CD14-positive monocyte (primary cell): ENCODE measurements around the gene TPM2. TPM values are rescaled to one million over a fixed set of nuclear protein-coding genes. Genes with fewer than 3 reads are reported as not detected.

Source experiments
- DNase-seq, 3 donors: peaks; one replicate each; pipeline ENCODE4 v3.0.0-alpha.2; 2011 to 2022
- H2AFZ ChIP-seq: 2 replicates; pipeline ENCODE4 v1.6.0; 2012; ENCODE audit warnings: mild to moderate bottlenecking, low read depth, low read length, inconsistent platforms; ENCODE audit not compliant: insufficient read depth, poor library complexity, severe bottlenecking
- H3K27ac ChIP-seq, 2 donors: 1 replicate in 1 of 2; 2 replicates in 1 of 2; pipeline ENCODE4 v1.5.1; 2012 to 2013; ENCODE audit warnings: low read length in 2 of 2, control low read depth in 1 of 2, inconsistent platforms in 1 of 2, low read depth in 1 of 2, mild to moderate bottlenecking in 1 of 2
- H3K27me3 ChIP-seq, 2 donors: one replicate each; pipeline versions ENCODE4 v1.6.0 to v1.6.1; 2011 to 2013; ENCODE audit warnings: low read length in 2 of 2; ENCODE audit not compliant: control insufficient read depth in 2 of 2, insufficient read depth in 2 of 2
- H3K36me3 ChIP-seq, 2 donors: replicated peaks in 1 of 2; 1 replicate in 1 of 2; 2 replicates in 1 of 2; pipeline versions ENCODE4 v1.5.1 to v1.6.1; 2012 to 2013; ENCODE audit warnings: low read length in 2 of 2, control low read depth in 1 of 2, inconsistent platforms in 1 of 2, mild to moderate bottlenecking in 1 of 2; ENCODE audit not compliant: insufficient read depth in 2 of 2, control insufficient read depth in 1 of 2
- H3K4me1 ChIP-seq, 2 donors: 1 replicate in 1 of 2; 2 replicates in 1 of 2; pipeline versions ENCODE4 v1.5.1 to v1.6.1; 2012 to 2013; ENCODE audit warnings: low read length in 2 of 2, control low read depth in 1 of 2, inconsistent platforms in 1 of 2, mild to moderate bottlenecking in 1 of 2, moderate library complexity in 1 of 2; ENCODE audit not compliant: insufficient read depth in 2 of 2, control insufficient read depth in 1 of 2
- H3K4me2 ChIP-seq: replicated peaks from 2 replicates; pipeline ENCODE3; 2012; ENCODE audit warnings: low read length, moderate library complexity, mild to moderate bottlenecking; ENCODE audit not compliant: poor library complexity, severe bottlenecking; ENCODE audit errors: extremely low read depth
- H3K4me3 ChIP-seq, 3 experiments: fragments of 200-600 bp in 1 of 3; sonication (generic) in 1 of 3; replicated peaks in 1 of 3; 1 replicate in 2 of 3; 2 replicates in 1 of 3; pipeline ENCODE4 v1.5.1; 2011 to 2013; ENCODE audit warnings: low read length in 3 of 3, mild to moderate bottlenecking in 3 of 3, control low read depth in 2 of 3, low read depth in 2 of 3, inconsistent platforms in 1 of 3, moderate library complexity in 1 of 3
- H3K79me2 ChIP-seq: 2 replicates; pipeline ENCODE4 v1.6.0; 2012; ENCODE audit warnings: mild to moderate bottlenecking, control low read depth, inconsistent platforms, low read length, moderate library complexity; ENCODE audit not compliant: insufficient read depth
- H3K9ac ChIP-seq: 2 replicates; pipeline ENCODE4 v1.6.0; 2017; ENCODE audit warnings: low read length, mild to moderate bottlenecking; ENCODE audit not compliant: insufficient read depth, poor library complexity, severe bottlenecking
- H3K9me3 ChIP-seq, 2 donors: replicated peaks in 1 of 2; 1 replicate in 1 of 2; 2 replicates in 1 of 2; pipeline versions ENCODE4 v1.5.1 to v1.6.1; 2012 to 2013; ENCODE audit warnings: low read length in 2 of 2, control low read depth in 1 of 2; ENCODE audit not compliant: control insufficient read depth in 1 of 2, insufficient read depth in 1 of 2
- H4K20me1 ChIP-seq: 2 replicates; pipeline ENCODE4 v1.6.0; 2012; ENCODE audit warnings: mild to moderate bottlenecking, low read length, control low read depth, moderate library complexity; ENCODE audit not compliant: insufficient read depth
- H3K27ac Mint-ChIP-seq, 7 donors: one replicate each; pipeline ENCODE4 v1.8.0; 2020; ENCODE audit warnings: mild to moderate bottlenecking in 7 of 7, mixed read lengths in 7 of 7, moderate library complexity in 6 of 7, inconsistent platforms in 2 of 7
- H3K27me3 Mint-ChIP-seq, 3 donors: one replicate each; pipeline ENCODE4 v1.8.0; 2021 to 2022; ENCODE audit warnings: low read depth in 3 of 3, mild to moderate bottlenecking in 3 of 3, mixed read lengths in 3 of 3, moderate library complexity in 3 of 3, inconsistent platforms in 1 of 3
- H3K36me3 Mint-ChIP-seq, 2 donors: one replicate each; pipeline ENCODE4 v1.8.0; 2020; ENCODE audit warnings: mixed read lengths in 2 of 2, inconsistent platforms in 1 of 2, mild to moderate bottlenecking in 1 of 2
- H3K4me1 Mint-ChIP-seq: one replicate; pipeline ENCODE4 v1.8.0; 2020; ENCODE audit warnings: mild to moderate bottlenecking, mixed read lengths
- H3K4me3 Mint-ChIP-seq, 2 donors: one replicate each; pipeline ENCODE4 v1.8.0; 2020; ENCODE audit warnings: mild to moderate bottlenecking in 2 of 2, mixed read lengths in 2 of 2, moderate library complexity in 1 of 2
- H3K9me3 Mint-ChIP-seq, 7 donors: one replicate each; pipeline ENCODE4 v1.8.0; 2020 to 2022; ENCODE audit warnings: mixed read lengths in 7 of 7, mild to moderate bottlenecking in 6 of 7, moderate library complexity in 6 of 7, inconsistent platforms in 2 of 7
- CTCF ChIP-seq: fragments of 200-600 bp; IDR thresholded peaks from one replicate; pipeline ENCODE4 v1.8.0; 2022; ENCODE audit warnings: antibody characterized with exemption, mild to moderate bottlenecking
- WGBS: methylation state at CpG from one replicate; pipeline ENCODE4 v1.1.5; 2013; ENCODE audit warnings: missing lambda C conversion rate; ENCODE audit not compliant: insufficient coverage; 5-methylcytosine and 5-hydroxymethylcytosine counted together
- intact Hi-C, 2 donors: fragments of 100-400 bp; cut with micrococcal nuclease; formaldehyde crosslinking; loops; one replicate each; pipeline versions ENCODE4 v1.15.0 to v1.15.1; 2023
- polyA plus RNA-seq, 3 donors: library from polyadenylated mRNA; depleted of rRNA in 1 of 3; unstranded in 2 of 3; stranded (reverse) in 1 of 3; fragments of 300-500 nt in 2 of 3; fragments of >200 nt in 1 of 3; fragmentation: Illumina TruSeq in 2 of 3; gene quantifications; 1 replicate in 2 of 3; 2 replicates in 1 of 3; pipeline ENCODE4 v1.2.3, GENCODE V29; 2012 to 2021

TPM2 gene
- polyA plus RNA-seq, 3 donors: 7.7 TPM; not detected in 2

GRCh38 chr9:35731415-35732184, 41.9 kb upstream of the TPM2 start:
- no peak for TF ChIP-seq CTCF
- Histone ChIP-seq H4K20me1 (peaks cover 57% of the 10 kb centered on the region), H3K4me2 (peak overlapping the region; percentile 87), H3K36me3 (peaks cover 13 to 41% of the 10 kb centered on the region in 2 donors), H3K4me3 (peak overlapping the region; percentile 84 to 95 (median 85)), H3K4me1 (peaks cover 61 to 72% of the 10 kb centered on the region in 2 donors), H2AFZ (peak overlapping the region; percentile 33), H3K9me3 (no peaks in the 10 kb centered on the region), H3K79me2 (peaks cover 67% of the 10 kb centered on the region), H3K9ac (peak overlapping the region; percentile 80), H3K27ac (peak overlapping the region; percentile 84 to 95), H3K27me3 (no peaks in the 10 kb centered on the region)
- Mint-ChIP-seq H3K27ac (peak overlapping the region in 4 of 7 donors; percentile 79 to 89 (median 84)), H3K4me3 (peak overlapping the region in 1 of 2 donors; percentile 73), H3K27me3 (peaks cover 0 to 3% (median 0%) of the 10 kb centered on the region in 3 donors), H3K4me1 (peaks cover 21% of the 10 kb centered on the region), H3K36me3 (peaks cover 20 to 34% of the 10 kb centered on the region in 2 donors), H3K9me3 (no peaks in the 10 kb centered on the region)
- intact Hi-C loops: loop anchor here (2.0 to 10.0 kb wide), 5 partner anchors 17 to 619 kb away; partner anchors contain the start of genes GBA2 (in 2 of the 2), RGP1 (in 2 of the 2), CCDC107 (in 1 of the 2) and FAM221B (in 1 of the 2)
- WGBS: 1% methylated on average over 44 of the region's 47 CpGs
- no peak for DNase-seq

- intact Hi-C loops: loop anchor here (5.0 to 10.0 kb wide), 4 partner anchors 73 to 618 kb away; partner anchors contain the start of genes CCDC107 (in 1 of the 2), FAM221B (in 1 of the 2), RMRP (in 1 of the 2) and TESK1 (in 1 of the 2)
- Mint-ChIP-seq H3K27ac (no peak overlapping the region), H3K4me3 (no peak overlapping the region), H3K4me1 (peaks cover 14% of the 10 kb centered on the region), H3K27me3 (peaks cover 0 to 3% (median 0%) of the 10 kb centered on the region in 3 donors), H3K36me3 (peaks cover 24 to 31% of the 10 kb centered on the region in 2 donors), H3K9me3 (no peaks in the 10 kb centered on the region)
- WGBS: 74% methylated on average over 2 of the region's 2 CpGs
- H3K79me2 ChIP-seq: peaks cover 78% of the 10 kb centered on the region
- TF ChIP-seq CTCF: no peak
- no peaks in the 10 kb centered on the region for H3K27me3 ChIP-seq
- DNase-seq: no peak
- H4K20me1 ChIP-seq: peaks cover 57% of the 10 kb centered on the region
- peaks cover 16 to 42% of the 10 kb centered on the region in 2 donors for H3K36me3 ChIP-seq
- no peak overlapping the region for H2AFZ ChIP-seq
- H3K9ac ChIP-seq: peak overlapping the region; percentile 38
- H3K27ac ChIP-seq: peak overlapping the region; percentile 84 to 95
- peak overlapping the region; percentile 84 to 95 (median 85) for H3K4me3 ChIP-seq
- no peaks in the 10 kb centered on the region for H3K9me3 ChIP-seq
- H3K4me2 ChIP-seq: peak overlapping the region; percentile 87
- peaks cover 61 to 69% of the 10 kb centered on the region in 2 donors for H3K4me1 ChIP-seq
Observed at GRCh38 chr9:35730486-35730854, 40.7 kb upstream of the TPM2 start.
